GM12878 (cell line): ENCODE data around the gene EIF2D. TPM values are rescaled to one million over a fixed set of nuclear protein-coding genes. Genes with fewer than 3 reads are reported as not detected.

Experiments used
- ATAC-seq: fragments of 200-7000 bp; cut with Tn5 transposase; 3 replicates; pipeline ENCODE4 v1.9.1; 2020; ENCODE audit warnings: mild to moderate bottlenecking, moderate library complexity
- BruUV-seq: library from RNA; stranded (reverse); fragments of 400-500 nt; replicated peaks from 2 replicates; lab custom pipeline; 2021; lab: Mats Ljungman, UMichigan
- CTCF ChIA-PET: fragments of 300-600 bp; sonication (Branson Sonifier 250); formaldehyde crosslinking; extraction: SDS; loops from one replicate; lab custom pipeline; 2021; ENCODE audit warnings: inconsistent platforms; lab: Yijun Ruan, JAX
- POLR2A ChIA-PET: fragments of 350-600 bp; formaldehyde crosslinking; extraction: SDS; loops from one replicate; lab custom pipeline; 2021; ENCODE audit warnings: inconsistent platforms; lab: Charles Lee
- RAD21 ChIA-PET: fragments of 300-600 bp; sonication (Branson Sonifier 250); formaldehyde crosslinking; loops from one replicate; lab custom pipeline; 2023; ENCODE audit warnings: antibody characterized with exemption; ENCODE audit not compliant: unreplicated experiment; lab: Charles Lee
- SMC1A ChIA-PET: fragments of 300-600 bp; sonication (Branson Sonifier 250); formaldehyde crosslinking; loops from one replicate; lab custom pipeline; 2023; ENCODE audit not compliant: unreplicated experiment, uncharacterized antibody; lab: Charles Lee
- DNase-seq: peaks from one replicate; pipeline ENCODE4 v3.0.0-alpha.2; 2011; ENCODE audit warnings: low read depth, low spot score
- FAIRE-seq: peaks from 3 replicates; lab custom pipeline; 2011; peaks lifted over from hg19 to GRCh38; lab: Jason Lieb, UNC
- H2AFZ ChIP-seq: 2 replicates; pipeline ENCODE4 v1.6.0; 2011; ENCODE audit warnings: low read depth, low read length, control low read depth; ENCODE audit not compliant: control insufficient read depth
- H3K27ac ChIP-seq: 2 replicates; pipeline ENCODE4 v1.5.1; 2011; ENCODE audit warnings: control low read depth; ENCODE audit not compliant: control insufficient read depth, insufficient read depth
- H3K27me3 ChIP-seq, 2 experiments: replicated peaks in 1 of 2; 2 replicates each; pipeline versions ENCODE4 v1.6.0 to v1.6.1; 2011; ENCODE audit warnings: low read length in 1 of 2; ENCODE audit not compliant: control insufficient read depth in 2 of 2, insufficient read depth in 2 of 2
- H3K36me3 ChIP-seq, 2 experiments: 2 replicates each; pipeline ENCODE4 v1.5.1; 2011; ENCODE audit warnings: low read length in 1 of 2; ENCODE audit not compliant: control insufficient read depth in 2 of 2, insufficient read depth in 2 of 2
- H3K4me1 ChIP-seq: 2 replicates; pipeline ENCODE4 v1.6.1; 2011; ENCODE audit warnings: mild to moderate bottlenecking, low read length, moderate library complexity, mixed read lengths; ENCODE audit not compliant: control insufficient read depth, insufficient read depth
- H3K4me2 ChIP-seq: 2 replicates; pipeline ENCODE4 v1.6.0; 2011; ENCODE audit warnings: control low read depth; ENCODE audit not compliant: control insufficient read depth, insufficient read depth
- H3K4me3 ChIP-seq: fragments of 200-600 bp; sonication (generic); 2 replicates; pipeline ENCODE4 v1.5.1; 2016
- H3K79me2 ChIP-seq: 2 replicates; pipeline ENCODE4 v1.6.0; 2011; ENCODE audit warnings: low read length; ENCODE audit not compliant: control insufficient read depth, insufficient read depth
- H3K9ac ChIP-seq: 2 replicates; pipeline ENCODE4 v1.8.0; 2011; ENCODE audit warnings: low read length, control low read depth, mixed read lengths; ENCODE audit not compliant: control insufficient read depth, insufficient read depth
- H3K9me3 ChIP-seq: replicated peaks from 3 replicates; pipeline ENCODE4 v1.5.1; 2011; ENCODE audit warnings: mild to moderate bottlenecking, low read length; ENCODE audit not compliant: control insufficient read depth, insufficient read depth
- H4K20me1 ChIP-seq: 2 replicates; pipeline ENCODE4 v1.6.0; 2011; ENCODE audit not compliant: control insufficient read depth, insufficient read depth
- IRF4 ChIP-seq: IDR thresholded peaks from 2 replicates; pipeline ENCODE4 v1.6.1; 2011; ENCODE audit warnings: low read depth, low read length
- PML ChIP-seq: IDR thresholded peaks from 2 replicates; pipeline ENCODE4 v1.6.1; 2012; ENCODE audit warnings: low read length, inconsistent platforms
- POU2F2 ChIP-seq: IDR thresholded peaks from 3 replicates; pipeline ENCODE4 v1.6.1; 2011; ENCODE audit warnings: low read depth, mild to moderate bottlenecking, low read length, borderline replicate concordance
- RB1 ChIP-seq: fragments of 450-650 bp; formaldehyde crosslinking; IDR thresholded peaks from 2 replicates; pipeline ENCODE4 v1.6.1; 2017; ENCODE audit warnings: mild to moderate bottlenecking, borderline replicate concordance
- RCOR1 ChIP-seq: conservative IDR thresholded peaks from 2 replicates; pipeline ENCODE4 v1.6.1; 2012; ENCODE audit warnings: low read depth, low read length, improper control_type of control experiment
- SMC3 ChIP-seq: IDR thresholded peaks from 2 replicates; pipeline ENCODE4 v1.6.1; 2011; ENCODE audit warnings: low read length, improper control_type of control experiment, borderline replicate concordance
- TCF7 ChIP-seq: IDR thresholded peaks from 2 replicates; pipeline ENCODE4 v1.6.1; 2014; ENCODE audit warnings: antibody characterized with exemption, borderline replicate concordance
- YY1 ChIP-seq: IDR thresholded peaks from 2 replicates; pipeline ENCODE4 v1.6.1; 2011; ENCODE audit warnings: low read depth, mild to moderate bottlenecking, low read length
- WGBS: methylation state at CpG from one replicate; pipeline ENCODE4 v1.1.6; 2016; ENCODE audit warnings: low lambda C conversion rate; ENCODE audit not compliant: insufficient replicate concordance, insufficient coverage; ENCODE audit errors: missing lambda C conversion rate; 5-methylcytosine and 5-hydroxymethylcytosine counted together
- in situ Hi-C: fragments of 300-500 bp; cut with MboI; formaldehyde crosslinking; loops from 9 replicates; pipeline ENCODE4 v1.14.3; 2018; ENCODE audit warnings: mixed read lengths
- intact Hi-C: fragments of 100-400 bp; cut with micrococcal nuclease; formaldehyde crosslinking; loops from one replicate; pipeline ENCODE4 v1.14.2; 2022; ENCODE audit not compliant: unreplicated experiment
- polyA plus RNA-seq, 11 experiments: library from polyadenylated mRNA; depleted of rRNA in 4 of 11; unstranded in 6 of 11; stranded (reverse) in 5 of 11; fragments of >200 nt; fragmentation: Nextera tagmentation in 4 of 11; fragmentation: Illumina TruSeq in 1 of 11; extraction: Ambion mirVana in 4 of 11; extraction: Trizol in 1 of 11; gene quantifications; 1 replicate in 1 of 11; 2 replicates in 10 of 11; pipeline versions ENCODE4 v1.2.1 to v1.2.3, GENCODE V29; 2011 to 2016; ENCODE audit warnings: inconsistent platforms in 2 of 11, missing spikeins in 2 of 11, low read depth in 1 of 11
- total RNA-seq, 4 experiments: library from RNA; depleted of rRNA in 3 of 4; stranded (reverse); fragments of >200 nt in 3 of 4; fragmentation: Illumina TruSeq in 1 of 4; extraction: Trizol in 1 of 4; gene quantifications; 2 replicates each; pipeline versions ENCODE4 v1.2.1 to v1.2.3, GENCODE V29; 2013 to 2021
- TF ChIP-seq, protein P1 (sequence below): fragments of 450-650 bp; formaldehyde crosslinking; IDR thresholded peaks from 2 replicates; pipeline ENCODE4 v1.4.0; 2022; ENCODE audit warnings: mild to moderate bottlenecking, moderate library complexity
- TF ChIP-seq, protein P2 (sequence below): fragments of 150-350 bp; IDR thresholded peaks from 2 replicates; pipeline ENCODE4 v1.6.1; 2014; ENCODE audit warnings: mild to moderate bottlenecking, low read depth, low read length
- TF ChIP-seq, protein P3 (sequence below): IDR thresholded peaks from 2 replicates; pipeline ENCODE4 v1.6.1; 2011; ENCODE audit warnings: borderline replicate concordance, low read depth, mild to moderate bottlenecking, moderate library complexity, low read length; ENCODE audit not compliant: insufficient read depth, poor library complexity, severe bottlenecking
- TF ChIP-seq, protein P4 (sequence below): IDR thresholded peaks from 2 replicates; pipeline ENCODE4 v1.6.1; 2011; ENCODE audit warnings: mild to moderate bottlenecking, low read depth, low read length, moderate library complexity; ENCODE audit not compliant: insufficient replicate concordance

EIF2D gene
- total and polyA plus RNA-seq, 10 of the 15 experiments (the other 5 are each of a cell fraction or from before 2014, with no cell fraction given), result 65.2 to 133 (median 79.0) TPM

DNA sequence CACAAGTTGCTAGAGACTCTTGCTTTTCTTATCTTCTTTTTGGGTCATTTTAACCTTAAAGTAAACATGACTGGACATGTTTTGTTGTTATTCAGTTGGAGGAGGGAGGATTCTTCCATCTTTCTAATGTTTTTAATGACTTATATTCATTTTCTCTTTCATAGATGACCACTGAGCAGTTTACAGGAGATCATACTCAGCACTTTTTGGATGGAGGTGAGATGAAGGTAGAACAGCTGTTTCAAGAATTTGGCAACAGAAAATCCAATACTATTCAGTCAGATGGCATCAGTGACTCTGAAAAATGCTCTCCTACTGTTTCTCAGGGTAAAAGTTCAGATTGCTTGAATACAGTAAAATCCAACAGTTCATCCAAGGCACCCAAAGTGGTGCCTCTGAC lies 35.0 kb upstream of the EIF2D start (continued):
- TF ChIP-seq, protein P1, sequence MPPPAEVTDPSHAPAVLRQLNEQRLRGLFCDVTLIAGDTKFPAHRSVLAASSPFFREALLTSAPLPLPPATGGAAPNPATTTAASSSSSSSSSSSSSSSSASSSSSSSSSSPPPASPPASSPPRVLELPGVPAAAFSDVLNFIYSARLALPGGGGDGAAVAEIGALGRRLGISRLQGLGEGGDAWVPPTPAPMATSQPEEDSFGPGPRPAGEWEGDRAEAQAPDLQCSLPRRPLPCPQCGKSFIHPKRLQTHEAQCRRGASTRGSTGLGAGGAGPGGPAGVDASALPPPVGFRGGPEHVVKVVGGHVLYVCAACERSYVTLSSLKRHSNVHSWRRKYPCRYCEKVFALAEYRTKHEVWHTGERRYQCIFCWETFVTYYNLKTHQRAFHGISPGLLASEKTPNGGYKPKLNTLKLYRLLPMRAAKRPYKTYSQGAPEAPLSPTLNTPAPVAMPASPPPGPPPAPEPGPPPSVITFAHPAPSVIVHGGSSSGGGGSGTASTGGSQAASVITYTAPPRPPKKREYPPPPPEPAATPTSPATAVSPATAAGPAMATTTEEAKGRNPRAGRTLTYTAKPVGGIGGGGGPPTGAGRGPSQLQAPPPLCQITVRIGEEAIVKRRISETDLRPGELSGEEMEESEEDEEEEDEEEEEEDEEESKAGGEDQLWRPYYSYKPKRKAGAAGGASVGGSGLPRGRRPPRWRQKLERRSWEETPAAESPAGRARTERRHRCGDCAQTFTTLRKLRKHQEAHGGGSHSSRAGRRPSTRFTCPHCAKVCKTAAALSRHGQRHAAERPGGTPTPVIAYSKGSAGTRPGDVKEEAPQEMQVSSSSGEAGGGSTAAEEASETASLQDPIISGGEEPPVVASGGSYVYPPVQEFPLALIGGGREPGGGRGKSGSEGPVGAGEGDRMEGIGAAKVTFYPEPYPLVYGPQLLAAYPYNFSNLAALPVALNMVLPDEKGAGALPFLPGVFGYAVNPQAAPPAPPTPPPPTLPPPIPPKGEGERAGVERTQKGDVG, result no peak
- TF ChIP-seq PML, result no peak
- TF ChIP-seq, protein P2, sequence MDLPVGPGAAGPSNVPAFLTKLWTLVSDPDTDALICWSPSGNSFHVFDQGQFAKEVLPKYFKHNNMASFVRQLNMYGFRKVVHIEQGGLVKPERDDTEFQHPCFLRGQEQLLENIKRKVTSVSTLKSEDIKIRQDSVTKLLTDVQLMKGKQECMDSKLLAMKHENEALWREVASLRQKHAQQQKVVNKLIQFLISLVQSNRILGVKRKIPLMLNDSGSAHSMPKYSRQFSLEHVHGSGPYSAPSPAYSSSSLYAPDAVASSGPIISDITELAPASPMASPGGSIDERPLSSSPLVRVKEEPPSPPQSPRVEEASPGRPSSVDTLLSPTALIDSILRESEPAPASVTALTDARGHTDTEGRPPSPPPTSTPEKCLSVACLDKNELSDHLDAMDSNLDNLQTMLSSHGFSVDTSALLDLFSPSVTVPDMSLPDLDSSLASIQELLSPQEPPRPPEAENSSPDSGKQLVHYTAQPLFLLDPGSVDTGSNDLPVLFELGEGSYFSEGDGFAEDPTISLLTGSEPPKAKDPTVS, result no peak
- TF ChIP-seq, all 136 proteins: peak for 0

DNA sequence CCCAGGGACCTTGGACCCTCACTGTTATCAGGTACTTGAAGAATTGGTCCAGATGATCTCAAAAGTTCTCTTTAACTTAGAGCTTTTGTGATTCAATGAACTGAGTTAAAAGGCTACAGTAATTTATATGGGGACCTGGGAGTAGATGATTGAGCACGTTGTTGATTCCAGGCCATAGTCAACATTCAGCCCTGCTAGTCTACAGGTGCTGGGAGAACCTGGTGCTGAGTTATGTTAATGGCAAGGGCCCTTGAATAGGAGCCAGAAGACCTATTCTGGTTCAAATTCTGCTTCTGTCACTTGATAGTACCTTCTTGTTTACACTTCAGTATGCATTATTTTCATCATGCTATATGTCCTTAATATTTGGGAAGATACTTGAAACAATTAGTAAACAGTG lies 34.2 kb upstream of the EIF2D start:
- no peak overlapping the region for H3K27ac ChIP-seq
- H4K20me1 ChIP-seq, result no peaks in the 10 kb centered on the region
- H3K4me1 ChIP-seq, result no peaks in the 10 kb centered on the region; the same call in 1 of the 2 replicates
- no peak for DNase-seq
- ATAC-seq, result no peak
- ChIA-PET SMC1A (interaction anchor here (0.6 to 8.9 kb wide), 3 partner anchors 9 to 16 kb away, joined by 3 to 139 read pairs (median 3); partner anchors contain the start of gene DYRK3), POLR2A (interaction anchor here (0.6 kb wide), 1 partner anchor 27 kb away, joined by 3 read pairs; no protein-coding TSS in a partner anchor), CTCF (interaction anchor here (1.2 to 28.3 kb wide), 3 partner anchors 14 to 336 kb away, joined by 3 to 1150 read pairs (median 172); partner anchors contain the start of gene DYRK3), RAD21 (interaction anchor here (0.7 kb wide), 1 partner anchor 88 kb away, joined by 3 read pairs; no protein-coding TSS in a partner anchor)
- no peaks in the 10 kb centered on the region for H3K79me2 ChIP-seq
- H3K4me3 ChIP-seq, result no peak overlapping the region
- no peak overlapping the region for H3K4me2 ChIP-seq
- H3K9ac ChIP-seq, result no peak overlapping the region
- peaks cover 3 to 16% of the 10 kb centered on the region in 2 experiments; a peak in 3 of 4 replicates for H3K36me3 ChIP-seq
- no TSS peak for BruUV-seq
- H3K9me3 ChIP-seq, result no peaks in the 10 kb centered on the region
- in situ Hi-C loops (no loop called here), intact Hi-C loops (no loop called here)
- no peak overlapping the region for H2AFZ ChIP-seq
- FAIRE-seq, result no peak
- H3K27me3 ChIP-seq, result no peaks in the 10 kb centered on the region
- WGBS, result 94% methylated on average over 1 of the region's 1 CpG
- TF ChIP-seq SMC3, result no peak
- TF ChIP-seq, protein P3, sequence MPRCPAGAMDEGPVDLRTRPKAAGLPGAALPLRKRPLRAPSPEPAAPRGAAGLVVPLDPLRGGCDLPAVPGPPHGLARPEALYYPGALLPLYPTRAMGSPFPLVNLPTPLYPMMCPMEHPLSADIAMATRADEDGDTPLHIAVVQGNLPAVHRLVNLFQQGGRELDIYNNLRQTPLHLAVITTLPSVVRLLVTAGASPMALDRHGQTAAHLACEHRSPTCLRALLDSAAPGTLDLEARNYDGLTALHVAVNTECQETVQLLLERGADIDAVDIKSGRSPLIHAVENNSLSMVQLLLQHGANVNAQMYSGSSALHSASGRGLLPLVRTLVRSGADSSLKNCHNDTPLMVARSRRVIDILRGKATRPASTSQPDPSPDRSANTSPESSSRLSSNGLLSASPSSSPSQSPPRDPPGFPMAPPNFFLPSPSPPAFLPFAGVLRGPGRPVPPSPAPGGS, result no peak
- TF ChIP-seq RB1, result no peak
- TF ChIP-seq, protein P4, sequence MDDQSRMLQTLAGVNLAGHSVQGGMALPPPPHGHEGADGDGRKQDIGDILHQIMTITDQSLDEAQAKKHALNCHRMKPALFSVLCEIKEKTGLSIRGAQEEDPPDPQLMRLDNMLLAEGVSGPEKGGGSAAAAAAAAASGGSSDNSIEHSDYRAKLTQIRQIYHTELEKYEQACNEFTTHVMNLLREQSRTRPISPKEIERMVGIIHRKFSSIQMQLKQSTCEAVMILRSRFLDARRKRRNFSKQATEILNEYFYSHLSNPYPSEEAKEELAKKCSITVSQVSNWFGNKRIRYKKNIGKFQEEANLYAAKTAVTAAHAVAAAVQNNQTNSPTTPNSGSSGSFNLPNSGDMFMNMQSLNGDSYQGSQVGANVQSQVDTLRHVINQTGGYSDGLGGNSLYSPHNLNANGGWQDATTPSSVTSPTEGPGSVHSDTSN, result no peak
- no peak for TF ChIP-seq RCOR1
- TF ChIP-seq YY1, result no peak
- no peak for TF ChIP-seq POU2F2
- TF ChIP-seq TCF7, result no peak
- TF ChIP-seq IRF4, result no peak
